GM18498 (cell line): ENCODE data around the gene KCP.
"Not testable (repeated sequence)": the region's sequence is repeated elsewhere in the genome, so short reads cannot be mapped to it uniquely, and the experiment has no call there.

Experiments used
- ATAC-seq: cut with Tn5 transposase; IDR thresholded peaks from one replicate; pipeline ENCODE4 v1.9.1; 2021; ENCODE audit warnings: mild to moderate bottlenecking, moderate library complexity; ENCODE audit not compliant: unreplicated experiment

The KCP gene

DNA sequence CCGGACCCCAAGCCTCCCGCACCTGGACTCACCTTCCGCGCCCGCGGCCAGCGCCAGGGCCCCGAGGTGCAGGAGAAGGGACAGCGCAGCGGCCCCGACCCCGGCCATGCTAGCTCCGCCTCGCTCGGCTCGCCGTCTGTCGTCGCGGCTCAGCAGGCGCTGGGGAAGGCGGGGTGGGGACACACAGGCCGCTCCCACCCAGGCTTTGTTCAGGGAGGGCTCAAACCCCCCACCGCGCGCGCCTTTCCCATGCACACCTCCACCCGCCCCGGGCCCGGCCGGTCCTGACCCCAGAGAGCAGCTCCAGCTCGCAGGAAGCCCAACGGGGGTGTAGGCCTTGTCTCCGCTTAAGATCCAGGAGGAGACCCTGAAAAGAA, at the start of gene KCP:
KCP (minus strand) TSS at position 141 of the 377 bp plus-strand sequence; CDS start at position 108, 33 bp downstream.
- no peak for ATAC-seq

DNA sequence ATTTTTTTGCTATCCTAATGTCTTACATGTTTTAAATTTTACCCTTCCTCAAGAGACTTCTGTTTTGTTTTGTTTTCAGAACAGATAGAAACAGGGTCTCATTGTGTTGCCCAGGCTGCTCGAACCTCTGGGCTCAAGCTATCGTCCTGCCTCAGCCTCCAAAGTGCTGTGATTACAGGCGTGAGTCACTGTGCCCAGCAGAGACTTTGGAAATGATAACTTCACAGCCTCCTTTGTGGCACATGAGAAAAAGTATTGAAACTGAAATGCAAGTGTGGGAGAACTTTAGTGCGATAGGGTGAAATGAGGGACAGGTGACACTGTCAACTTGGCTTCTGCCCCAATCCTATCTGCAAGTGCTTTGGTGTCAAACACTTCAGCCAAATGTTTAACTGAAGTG, 48.8 kb upstream of the KCP start:
- no peak for ATAC-seq

DNA sequence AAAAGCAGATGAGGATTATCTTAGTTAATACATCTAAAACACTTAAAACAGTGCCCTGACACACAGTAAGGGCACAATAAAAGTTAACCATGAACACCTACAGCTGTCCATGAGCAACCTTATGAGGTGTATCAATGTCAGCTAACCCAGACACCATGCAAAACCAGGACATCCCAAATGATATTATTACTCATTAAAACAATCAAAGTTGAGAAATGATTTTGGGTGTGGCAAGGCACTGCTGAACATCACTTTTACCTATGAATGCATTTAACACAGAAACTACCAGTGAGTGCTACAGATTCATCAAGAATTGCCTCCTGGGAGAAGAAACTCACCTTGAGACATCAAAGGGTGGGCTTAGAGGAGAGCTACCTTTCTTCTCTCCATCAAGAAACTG, 45.5 kb upstream of the KCP start:
- no peak for ATAC-seq

DNA sequence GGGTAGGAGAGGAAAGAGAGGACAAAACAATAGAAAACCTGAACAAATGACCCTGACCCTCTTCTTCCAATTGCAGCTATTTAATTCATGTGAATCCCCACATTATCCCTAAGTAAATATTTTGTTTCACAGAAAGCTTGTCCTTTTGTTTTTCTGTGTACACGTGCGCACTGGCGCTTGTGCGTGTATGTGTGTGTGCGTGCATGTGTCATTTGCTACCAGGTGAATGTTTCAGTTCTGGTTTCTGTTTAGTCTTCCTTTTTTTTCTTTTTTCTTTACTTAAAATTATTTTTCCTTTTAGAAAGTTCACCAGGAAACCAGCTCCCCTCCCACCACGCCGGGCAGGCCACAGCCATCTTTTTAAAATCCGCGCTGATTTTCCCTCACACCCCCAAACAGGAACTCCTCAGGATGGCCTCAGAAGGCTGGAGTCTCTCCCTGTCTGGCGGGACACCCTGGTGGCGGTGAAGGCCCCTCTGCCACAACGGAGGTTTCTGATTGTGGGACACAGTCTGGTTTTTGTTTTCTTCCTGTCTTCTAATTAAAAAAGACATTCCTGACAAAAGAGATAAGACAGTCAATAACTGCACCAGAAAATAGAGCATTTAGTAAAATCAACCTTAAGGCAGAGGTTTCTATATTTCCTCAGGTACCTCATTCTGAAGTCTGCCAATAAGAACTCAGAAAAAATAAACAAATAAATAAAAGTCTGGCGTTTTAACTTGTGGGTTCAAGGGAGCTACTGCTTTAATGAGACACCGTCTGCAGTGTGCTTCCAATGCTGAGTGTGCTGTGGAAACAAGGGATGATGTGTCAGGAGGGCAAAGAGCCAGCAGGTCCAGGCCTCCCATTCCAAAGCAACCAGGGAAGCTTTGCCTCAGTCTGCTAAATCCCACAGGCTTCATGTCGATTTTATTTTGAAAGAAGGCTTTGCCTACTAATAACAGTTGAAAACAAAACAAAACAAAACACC, 44.6 kb upstream of the KCP start:
- ATAC-seq: peak; percentile 60

DNA sequence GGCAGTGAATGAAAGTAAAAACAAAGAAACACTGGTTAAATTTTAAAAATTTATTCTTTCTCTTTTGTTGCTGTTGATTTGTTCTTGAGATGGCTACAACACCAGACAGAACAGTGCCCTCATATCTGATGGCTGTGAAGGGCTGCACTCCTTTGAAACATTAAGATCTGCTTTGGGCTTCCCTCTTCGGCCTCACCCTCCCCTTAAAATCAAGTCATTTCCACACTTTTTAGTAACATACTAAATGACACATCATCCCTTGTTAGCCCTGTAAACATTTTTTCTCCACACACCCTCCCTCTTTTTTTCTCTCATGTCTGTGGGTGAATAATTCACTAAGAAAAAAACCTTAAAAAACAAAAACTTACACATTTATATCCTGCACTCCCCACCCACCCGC, 43.6 kb upstream of the KCP start:
- ATAC-seq: no peak

DNA sequence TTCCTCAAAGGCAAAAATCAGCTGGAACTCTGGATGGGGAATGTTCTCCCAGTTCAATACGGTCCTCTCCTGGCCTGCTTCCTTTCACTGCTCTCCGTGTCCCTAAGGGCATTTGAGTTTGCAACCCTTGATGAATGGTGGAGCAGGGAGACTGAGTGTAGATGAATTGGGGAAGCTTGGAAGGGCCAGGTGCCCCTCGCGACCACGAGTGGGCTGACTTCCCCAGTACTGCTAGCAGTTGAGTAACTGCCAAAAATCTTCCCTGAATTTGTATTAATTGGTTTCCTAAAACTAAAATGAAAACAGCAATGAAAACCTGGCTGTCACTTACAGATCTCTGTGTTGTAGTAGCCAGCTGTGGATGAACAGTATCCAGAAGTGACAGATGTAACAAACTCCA, 40.8 kb upstream of the KCP start:
- ATAC-seq: no peak

DNA sequence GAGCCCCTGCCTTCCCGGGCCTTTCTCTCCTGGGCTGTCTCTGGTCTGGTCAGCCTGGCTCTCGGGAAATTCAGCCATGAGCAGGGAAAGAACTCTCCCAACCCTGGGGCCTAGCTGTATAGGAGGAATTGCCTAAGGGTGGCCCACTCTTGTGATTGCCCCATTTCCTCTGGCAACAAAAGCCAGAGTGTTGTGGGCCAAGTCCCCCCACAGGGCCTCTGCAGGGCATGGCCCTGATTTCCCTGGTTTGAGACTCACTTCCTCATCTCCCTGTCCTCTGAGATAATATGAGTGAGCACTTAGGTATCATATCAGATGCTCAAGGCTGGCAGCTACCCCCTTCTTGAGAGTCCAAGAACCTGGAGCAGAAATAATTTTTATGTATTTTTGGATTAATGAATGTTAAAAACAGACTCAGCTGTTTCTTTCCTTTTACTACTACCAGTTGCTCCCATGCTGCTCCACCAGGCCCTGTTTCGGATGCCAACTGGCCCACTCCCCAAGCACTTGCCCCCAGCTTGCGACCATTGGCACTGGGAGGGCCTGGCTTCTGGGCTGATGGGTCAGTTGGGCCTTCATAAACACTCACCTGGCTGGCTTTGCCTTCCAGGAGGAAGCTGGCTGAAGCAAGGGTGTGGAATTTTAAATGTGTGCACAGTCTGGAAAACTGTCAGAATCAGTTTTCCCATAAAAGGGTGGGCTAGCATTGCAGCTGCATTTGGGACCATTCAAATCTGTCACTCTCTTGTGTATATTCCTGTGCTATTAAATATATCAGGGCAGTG, 38.7 kb upstream of the KCP start:
- ATAC-seq: no peak

DNA sequence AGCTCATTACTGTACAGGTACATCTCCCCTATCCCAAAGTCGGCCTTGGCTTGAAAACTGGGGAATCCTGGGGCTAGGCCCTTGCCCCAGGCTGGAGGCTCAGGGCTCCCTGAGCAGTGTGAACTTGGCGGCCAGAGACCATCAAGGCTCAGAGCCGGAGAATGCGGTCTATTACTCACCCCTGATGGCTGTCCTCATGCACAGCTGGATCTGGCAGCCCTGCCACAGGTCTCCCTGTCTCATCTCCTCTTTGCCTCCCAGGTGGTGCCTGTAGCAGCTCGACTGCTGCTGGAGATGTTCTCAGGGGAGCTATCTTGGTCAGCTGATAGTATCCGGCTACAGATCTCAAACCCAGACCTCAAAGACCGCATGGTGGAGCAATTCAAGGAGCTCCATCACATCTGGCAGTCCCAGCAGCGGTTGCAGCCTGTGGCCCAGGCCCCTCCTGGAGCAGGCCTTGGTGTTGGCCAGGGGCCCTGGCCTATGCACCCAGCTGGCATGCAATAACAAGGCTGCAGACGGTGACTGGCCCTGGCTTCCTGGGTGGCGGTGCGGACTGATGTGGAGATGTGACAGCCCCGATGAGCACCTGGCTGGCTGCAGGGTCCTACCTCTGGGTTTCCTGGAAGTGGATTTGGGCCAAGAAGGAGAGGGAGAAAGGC, 37.9 kb upstream of the KCP start:
- no peak for ATAC-seq

DNA sequence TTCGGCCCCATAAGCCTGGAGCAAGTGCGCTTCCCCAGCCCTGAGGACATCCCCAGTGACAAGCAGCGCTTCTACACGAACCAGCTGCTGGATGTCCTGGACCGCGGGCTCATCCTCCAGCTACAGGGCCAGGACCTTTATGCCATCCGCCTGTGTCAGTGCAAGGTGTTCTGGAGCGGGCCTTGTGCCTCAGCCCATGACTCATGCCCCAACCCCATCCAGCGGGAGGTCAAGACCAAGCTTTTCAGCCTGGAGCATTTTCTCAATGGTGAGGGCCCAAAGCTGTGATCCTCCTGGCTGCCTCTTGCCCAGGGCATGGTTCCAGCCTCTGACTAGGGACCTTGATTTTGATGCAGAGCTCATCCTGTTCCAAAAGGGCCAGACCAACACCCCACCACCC, 37.3 kb upstream of the KCP start:
- ATAC-seq: no peak

DNA sequence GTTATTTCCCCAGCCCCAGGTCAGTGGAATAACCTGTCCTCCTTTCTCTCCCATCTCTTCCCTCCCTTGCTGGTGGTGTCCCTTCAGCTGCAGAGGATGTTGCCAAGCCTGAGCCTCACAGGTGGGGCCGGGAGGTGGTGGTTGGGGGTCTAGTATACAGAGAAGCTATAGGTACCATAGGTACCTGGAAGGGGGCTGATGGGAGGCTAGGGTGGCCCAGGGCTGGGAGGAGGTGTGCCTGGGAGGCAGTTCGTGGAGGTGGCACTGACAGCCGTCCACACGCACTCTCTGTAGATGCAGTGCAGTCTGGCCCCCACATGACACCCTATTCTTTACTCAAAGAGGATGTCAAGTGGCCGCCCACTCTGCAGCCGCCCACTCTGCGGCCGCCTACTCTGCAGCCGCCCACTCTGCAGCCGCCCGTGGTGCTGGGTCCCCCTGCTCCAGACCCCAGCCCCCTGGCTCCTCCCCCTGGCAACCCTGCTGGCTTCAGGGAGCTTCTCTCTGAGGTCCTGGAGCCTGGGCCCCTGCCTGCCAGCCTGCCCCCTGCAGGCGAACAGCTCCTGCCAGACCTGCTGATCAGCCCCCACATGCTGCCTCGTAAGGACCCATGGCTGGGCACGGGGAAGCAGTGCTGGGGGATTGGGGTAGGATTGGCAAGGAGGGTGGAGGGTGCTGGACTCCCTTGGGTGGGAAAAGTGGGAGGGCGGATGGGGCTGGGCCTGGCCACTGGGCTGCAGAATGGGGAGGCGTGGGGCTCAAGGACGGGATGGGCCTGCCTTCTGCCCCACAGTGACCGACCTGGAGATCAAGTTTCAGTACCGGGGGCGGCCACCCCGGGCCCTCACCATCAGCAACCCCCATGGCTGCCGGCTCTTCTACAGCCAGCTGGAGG, 36.7 kb upstream of the KCP start:
- no peak for ATAC-seq

DNA sequence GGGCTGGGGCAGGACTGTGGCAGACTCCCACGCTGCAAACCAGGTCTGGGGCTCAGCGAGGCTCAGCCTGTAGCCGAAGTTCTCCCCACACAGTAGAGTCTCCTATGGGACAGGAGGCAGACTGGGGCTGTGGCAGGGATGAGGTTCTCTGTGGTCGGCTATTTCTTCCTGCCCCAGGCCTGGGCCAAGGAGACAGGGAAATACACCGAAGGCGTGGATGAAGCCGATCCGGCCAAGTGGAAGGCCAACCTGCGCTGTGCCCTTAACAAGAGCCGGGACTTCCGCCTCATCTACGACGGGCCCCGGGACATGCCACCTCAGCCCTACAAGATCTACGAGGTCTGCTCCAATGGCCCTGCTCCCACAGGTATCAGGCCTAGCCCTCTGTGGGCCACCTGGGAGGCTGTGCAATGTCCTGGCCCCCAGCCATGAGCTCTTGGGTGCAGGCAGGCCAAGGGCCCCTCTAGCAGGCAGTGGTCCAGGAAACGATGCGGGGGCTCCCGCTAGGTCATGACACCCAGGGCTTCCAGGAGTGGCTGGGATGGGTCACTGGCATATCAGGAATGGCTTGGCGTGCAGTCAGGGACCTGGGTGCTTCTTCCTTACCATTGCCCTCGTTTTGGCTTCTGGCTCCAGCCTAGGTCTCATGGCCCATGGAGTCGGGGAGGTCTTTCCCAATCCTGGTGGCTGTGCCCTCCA, 35.3 kb upstream of the KCP start:
- ATAC-seq: no peak

DNA sequence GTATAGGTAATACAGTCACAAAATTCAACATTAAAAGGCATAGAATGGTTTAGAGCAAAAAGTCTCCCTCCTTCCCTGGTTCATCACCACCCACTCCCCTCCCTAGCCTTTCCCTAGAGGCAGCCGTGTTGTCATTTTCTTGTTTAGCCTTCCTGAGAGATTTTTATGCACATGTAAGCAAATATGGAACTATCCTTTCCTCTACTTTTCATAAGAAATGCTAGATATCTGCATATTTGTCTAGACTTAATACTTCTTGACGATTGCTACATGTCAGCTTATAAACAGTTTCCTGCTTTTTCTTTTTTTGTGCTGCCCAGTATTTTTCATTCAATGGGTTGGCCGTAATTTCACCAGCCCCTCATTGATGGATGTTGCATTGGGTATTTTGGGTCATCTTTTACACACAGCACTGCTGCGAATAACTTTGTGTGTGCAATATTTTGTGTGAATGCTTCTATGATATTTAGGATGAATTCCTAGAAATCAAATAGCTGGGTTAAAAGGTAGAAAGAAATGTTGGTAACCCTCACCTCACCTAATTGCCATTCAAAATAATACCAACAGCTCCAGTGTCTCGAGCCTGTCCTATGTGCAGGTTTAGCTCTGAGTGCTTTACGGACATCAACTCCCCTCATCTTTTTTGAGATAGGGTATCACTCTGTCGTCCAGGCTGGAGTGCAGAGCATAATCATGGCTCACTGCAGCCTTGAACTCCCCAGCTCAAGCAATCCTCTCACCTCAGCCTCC, 34.2 kb upstream of the KCP start:
- no peak for ATAC-seq

DNA sequence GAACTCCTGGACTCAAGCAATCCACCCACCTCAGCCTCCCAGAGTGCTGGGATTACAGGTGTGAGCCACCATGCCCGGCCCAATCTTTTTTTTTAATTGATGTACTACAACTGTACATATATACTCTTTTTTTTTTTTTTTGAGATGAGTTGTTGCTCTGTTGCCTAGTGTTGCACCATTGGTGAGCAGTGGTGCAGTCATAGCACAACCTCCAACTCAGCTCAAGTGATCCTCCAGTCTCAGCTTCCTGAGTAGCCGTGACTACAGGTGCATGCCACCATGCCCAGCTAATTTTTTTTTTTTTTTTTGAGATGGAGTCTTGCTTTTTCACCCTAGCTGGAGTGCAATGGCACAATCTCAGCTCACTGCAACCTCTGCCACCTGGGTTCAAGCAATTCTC, 32.7 kb upstream of the KCP start:
- not testable (repeated sequence) for ATAC-seq

DNA sequence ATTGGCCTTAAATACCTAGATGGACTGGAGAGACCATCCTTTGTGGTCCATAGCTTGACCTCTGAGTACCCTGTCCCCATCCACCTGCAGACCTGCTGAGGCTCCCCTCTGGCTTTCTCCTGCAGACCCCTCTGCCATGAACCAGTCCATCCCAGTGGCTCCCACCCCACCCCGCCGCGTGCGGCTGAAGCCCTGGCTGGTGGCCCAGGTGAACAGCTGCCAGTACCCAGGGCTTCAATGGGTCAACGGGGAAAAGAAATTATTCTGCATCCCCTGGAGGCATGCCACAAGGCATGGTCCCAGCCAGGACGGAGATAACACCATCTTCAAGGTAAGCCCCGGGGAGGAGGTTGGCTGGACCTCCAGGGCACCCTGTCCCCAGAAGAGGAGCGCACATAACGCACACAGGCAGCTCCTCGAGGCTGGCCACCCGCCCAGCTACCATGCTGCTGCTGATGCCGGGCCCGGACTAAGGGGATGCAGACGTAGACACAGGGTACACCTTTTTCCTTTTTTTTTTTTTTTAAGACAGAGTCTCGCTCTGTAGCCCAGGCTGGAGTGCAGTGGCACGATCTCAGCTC, 31.5 kb upstream of the KCP start:
- no peak for ATAC-seq

DNA sequence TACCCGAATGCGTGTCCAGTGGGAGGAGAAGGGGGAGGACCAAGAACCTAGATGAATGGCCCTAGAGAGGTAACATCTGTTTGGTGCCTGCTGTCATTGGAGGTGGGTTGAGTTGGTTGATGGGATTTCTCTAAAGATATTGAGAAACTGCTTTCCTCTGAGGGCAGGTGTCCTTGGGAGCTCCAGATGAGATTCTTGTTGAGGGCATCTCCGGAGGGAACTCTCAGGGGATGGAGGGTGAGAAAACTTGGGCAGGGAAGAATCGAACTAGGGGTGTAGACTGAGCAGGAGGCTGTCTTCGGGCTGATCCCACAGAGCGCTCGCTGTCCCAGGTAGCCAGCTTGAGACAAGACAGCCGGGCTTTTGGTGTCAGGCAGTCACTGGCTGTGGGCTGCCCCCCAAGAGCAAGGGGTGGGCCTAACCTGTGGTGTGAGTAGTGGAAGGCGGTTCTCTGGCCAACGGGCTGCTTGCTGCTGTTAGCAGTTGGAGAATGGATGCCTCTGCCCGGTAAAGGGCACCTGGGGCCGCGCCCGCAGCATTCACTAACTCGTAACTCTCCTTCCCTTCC, 30.9 kb upstream of the KCP start:
- ATAC-seq: no peak

DNA sequence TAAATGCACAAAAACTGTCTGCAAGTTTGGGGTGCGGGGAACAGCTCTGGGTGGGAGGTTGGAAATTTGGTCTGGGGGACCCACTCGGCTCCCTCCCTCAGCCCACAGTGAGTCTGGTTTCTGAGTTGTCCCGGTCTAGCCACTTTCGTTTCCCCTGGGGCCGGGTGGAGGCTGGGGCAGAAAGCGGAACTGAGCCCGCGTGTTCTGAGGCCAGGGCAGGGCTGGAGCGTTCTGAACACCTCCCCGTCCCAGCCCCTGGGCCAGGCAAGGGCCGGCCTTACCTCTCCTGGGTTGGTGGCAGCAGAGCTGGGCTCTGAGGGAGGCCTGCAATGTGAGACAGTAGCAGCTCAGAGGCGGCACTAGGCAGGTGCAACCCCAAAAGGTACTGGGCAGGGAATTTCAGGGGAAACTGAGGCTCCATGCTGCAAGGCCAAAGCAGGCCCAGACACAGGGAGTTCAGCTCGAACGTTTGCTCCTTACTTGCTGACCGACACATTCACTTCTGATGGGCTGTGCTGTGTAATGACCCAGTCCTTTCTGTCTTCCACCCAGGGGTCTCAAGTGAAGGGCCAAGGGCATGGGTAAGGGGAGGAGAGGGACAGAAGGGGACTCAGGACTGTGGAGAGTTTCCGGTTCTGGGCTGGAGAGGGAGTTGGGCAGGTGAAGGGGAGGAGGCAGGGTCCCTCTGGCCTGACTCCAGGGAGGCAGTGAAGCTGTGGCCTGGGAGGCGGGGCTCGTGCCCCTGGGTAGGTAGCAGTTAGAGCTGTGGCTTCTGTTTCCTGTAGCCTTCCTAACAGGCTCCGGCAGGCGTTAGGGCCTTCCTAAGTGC, 30.2 kb upstream of the KCP start:
- peak; percentile 58 for ATAC-seq

DNA sequence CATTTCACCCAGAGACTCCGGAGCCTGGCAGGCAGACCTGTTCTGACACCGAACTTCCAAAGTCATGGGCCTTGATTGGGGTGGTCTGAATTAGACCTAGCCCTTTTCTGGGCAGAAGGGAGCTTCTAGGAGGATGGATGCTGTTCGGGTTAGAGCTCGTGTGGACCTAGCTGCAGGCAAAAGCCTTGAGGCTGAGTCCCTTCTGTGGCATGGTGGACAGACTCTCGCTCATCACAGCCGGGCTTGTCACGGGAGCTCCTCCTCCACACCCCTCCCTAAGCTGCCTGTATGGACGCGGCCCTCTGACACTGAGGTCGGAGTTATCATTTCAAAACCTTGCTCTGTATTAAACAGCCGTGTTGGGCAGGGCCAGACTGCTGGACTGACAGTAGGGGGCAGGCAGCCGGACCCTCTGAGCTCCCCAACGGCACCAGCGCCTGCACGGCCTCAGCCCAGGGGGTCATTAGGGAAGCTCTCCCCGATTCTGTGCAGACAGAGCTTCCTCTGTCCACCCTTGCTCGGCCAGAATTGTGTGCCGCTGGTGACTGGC, 29.4 kb upstream of the KCP start:
- peak; percentile 25 for ATAC-seq
